Inflammatory macrophage treated with lipopolysaccharide for 1 hour (primary cell): ENCODE results near the gene SPDYE1.
"Not testable (repeated sequence)": the region's sequence is repeated elsewhere in the genome, so short reads cannot be mapped to it uniquely, and the experiment has no call there.

Experiments used
- DNase-seq, 2 donors: peaks; one replicate each; pipeline ENCODE4 v3.0.0-alpha.2; 2020 to 2022

SPDYE1 gene, protein sequence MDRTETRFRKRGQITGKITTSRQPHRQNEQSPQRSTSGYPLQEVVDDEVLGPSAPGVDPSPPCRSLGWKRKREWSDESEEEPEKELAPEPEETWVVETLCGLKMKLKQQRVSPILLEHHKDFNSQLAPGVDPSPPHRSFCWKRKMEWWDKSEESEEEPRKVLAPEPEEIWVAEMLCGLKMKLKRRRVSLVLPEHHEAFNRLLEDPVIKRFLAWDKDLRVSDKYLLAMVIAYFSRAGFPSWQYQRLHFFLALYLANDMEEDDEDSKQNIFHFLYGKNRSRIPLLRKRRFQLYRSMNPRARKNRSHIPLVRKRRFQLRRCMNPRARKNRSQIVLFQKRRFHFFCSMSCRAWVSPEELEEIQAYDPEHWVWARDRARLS

DNA sequence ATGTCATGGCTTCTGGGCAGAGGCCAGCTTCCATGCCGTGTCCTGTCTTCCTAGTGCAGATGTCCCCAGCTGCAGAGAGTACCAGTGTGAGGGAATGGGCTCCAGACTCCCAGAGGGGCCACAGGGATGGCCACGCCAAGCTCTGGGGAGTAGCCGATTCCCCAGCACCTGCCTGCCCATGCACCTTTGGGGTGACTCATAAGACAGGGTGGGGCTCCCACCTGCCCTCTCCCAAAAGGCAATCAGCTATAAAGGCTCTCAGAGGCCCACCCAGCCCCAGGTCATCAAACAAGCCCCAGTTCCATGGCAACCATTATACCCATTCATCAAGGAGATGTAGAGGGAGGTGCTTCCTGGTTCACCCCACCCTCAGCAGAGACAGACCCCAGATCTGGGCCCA lies at the start of gene SPDYE1:
Gene SPDYE1, plus strand, starts transcription at position 366 of the 400 bp plus-strand sequence. CDS start 2,053 bp downstream, outside the sequence.
- not testable (repeated sequence) for DNase-seq

DNA sequence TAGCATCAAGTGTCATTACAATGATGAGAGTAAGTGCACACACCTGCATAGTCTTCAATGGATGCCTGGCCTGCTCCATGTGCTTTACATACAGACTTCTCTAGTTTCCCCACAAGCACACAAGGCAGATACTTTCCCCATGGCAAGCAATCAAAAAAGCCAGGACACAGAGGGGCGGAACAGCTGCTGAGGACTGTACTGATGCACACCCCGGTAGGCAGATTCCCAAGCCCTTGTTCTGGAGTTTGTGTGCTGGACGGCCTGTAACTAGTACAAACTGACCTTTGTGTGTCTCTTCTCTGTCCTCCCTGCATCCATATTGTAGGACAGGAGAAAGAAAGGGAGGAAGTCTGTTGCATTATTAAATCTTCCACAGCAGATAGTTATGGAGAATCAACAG lies 45.7 kb upstream of the SPDYE1 start:
- DNase-seq: no peak

DNA sequence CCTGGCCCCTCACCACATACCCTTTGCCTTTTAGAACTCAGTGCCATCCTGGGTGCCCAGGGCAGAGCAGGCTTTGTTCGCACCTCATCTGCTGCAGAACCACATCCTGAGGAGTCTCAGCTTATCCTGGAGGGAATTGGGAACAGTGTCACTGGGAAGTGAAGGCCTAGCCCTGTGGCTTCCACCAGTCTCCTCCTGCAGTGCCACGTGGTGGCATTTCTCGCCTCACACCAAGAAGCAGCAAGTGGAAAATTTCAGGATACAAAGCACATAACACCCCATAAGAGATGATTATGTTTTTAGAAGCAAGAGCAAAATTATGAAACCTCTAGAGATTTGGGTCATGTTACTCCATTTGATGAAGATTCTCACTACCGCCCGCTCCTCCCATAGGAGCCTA lies 44.6 kb upstream of the SPDYE1 start:
- DNase-seq: no peak

DNA sequence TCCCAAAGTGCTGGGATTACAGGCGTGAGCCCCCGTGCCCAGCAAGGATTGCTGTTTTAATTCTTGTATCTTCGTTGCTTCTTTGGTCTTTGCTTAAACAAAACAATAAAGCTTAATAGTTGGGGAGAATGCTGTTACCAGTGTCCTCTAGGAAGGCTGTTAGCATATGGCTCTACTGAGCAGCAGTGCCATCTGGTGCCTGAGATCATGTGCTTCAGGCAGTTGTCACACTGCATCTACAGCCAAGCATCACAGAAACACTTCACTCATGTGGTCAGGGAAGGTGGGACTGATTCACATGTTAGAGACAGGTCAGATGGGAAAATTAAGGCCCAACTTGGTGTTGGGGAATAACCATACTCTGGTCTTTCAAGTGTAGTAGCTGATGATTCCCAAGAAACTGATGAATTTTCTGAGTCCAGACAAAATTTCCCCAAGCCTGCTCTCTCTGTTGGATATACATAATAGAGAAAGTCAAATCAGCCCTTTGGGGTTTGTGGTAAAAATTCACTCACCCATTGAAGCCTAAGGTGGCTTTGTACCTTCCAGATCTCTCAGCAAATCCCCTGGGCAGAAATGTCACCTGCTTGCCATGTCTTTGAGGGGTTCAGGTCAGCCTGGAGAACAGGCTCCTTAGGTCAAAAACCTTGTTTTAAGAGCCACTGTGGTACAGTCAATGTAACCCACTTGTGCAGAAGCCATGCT lies 43.0 kb upstream of the SPDYE1 start:
- peak; percentile 1 to 6 for DNase-seq

DNA sequence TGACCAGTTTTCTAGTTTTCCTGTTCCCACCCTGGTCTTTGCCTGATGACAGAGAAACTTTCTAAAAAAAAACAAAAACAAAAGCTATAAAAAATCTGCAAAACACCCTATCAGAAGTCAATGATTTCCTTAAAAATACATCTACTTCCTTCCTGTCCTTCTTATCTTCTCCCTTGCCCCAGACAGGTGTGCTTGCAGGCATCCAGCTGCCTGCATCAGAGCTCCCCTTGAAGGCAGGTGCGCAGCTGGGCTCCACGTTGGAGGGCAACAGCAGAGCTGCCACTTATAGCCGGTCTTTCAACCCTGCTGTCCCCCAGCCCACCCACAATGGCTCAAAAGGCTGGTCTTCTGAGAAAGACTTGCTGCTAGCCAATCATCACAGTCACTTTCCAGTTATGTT lies 41.7 kb upstream of the SPDYE1 start:
- no peak for DNase-seq

DNA sequence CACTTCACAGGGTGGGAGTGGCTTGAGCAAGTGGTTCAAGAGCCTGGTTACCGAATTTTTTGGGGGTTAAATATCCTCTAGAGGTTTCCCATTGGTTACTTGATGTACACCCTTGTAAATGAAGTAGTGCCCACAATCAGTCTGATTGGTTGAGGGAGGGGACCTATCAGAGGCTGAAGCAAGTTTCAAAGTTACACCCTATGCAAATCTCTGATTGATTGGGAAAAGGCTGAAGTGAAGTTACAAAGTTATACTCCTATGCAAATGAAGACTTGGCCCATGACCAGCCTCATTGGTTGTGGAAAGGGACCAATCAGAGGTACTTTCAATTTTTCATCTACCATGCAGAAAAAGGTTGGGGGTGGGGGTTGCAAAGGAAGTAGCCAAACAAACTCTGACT lies 36.8 kb upstream of the SPDYE1 start:
- DNase-seq: no peak

DNA sequence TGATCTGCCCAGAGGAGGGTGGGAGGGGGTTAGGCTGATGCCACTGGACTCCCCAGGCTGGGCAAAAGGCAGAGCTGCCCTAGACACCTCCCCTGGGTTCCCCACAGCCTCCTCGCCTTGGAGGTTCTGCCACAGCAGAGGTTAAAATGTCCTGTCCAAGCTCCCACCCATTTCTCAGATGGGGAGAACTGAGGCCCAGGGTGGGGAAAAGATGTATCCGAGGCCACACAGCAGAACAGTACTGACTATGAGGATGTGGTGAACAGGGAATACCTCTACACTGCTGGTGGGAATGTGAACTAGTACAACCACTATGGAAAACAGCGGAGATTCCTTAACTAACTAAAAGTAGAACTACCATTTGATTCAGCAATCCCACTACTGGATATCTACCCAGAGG lies 31.3 kb upstream of the SPDYE1 start:
- not testable (repeated sequence) for DNase-seq

DNA sequence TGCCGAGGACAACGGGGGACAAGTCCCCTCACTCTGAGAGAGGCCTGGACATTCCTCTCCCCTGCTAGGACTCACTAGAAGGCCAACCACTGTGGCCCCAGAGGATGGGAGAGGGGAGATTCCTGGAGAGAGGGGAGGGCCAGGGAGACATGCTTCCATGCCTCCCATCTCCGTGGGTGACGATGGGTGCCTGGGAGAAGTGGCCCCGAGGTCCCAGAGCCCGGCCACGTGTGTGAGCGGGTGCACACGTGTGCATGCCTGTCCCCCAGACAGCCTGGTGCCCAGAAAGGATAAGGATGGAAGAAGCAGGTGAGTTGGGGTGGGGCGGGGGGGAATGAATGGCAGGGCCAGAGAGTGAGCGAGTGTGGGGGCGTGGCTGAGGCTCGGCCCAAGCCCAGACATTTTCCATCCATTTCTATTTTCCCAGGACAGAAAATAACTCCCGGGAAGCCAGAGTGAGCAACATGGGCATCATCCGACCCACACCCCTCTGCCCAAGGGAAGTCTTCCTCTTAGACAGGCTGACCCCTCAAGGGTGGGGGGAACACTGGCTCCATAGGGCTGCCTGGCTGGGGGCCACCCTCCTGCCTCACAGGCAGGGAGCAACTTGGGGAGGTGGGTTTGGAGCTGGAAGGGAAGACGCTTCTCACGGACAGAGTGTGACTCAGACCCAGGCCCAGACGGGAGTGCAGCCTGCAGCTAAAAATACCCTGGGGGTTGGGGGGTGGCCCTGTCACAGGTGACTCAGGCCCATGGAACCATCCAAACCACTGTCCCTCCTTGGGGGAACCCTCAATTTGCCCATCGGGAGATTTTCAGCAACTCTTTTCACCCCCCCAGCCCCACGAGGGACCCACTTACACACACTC lies 29.3 kb upstream of the SPDYE1 start:
- DNase-seq: not testable (repeated sequence)

DNA sequence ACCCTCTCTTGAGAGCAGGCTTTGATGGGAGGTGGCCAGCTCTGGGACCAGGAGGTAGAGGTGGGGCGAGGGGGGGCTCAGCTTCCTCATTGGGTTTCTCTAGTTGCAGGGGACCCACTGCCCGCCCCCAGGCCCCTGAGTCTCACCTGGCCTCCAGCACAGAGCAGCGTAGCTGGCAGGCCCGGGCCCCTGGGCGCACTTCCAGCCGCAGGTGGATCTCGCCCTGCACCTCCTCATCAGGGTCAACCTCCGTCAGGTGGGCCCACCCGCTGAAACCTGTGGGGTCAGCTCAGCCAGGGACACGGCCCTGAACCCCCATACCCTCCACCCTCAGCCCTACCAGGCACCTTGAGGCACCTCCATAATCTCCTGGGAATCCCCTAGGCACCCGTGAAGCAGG lies 28.1 kb upstream of the SPDYE1 start:
- not testable (repeated sequence) for DNase-seq

DNA sequence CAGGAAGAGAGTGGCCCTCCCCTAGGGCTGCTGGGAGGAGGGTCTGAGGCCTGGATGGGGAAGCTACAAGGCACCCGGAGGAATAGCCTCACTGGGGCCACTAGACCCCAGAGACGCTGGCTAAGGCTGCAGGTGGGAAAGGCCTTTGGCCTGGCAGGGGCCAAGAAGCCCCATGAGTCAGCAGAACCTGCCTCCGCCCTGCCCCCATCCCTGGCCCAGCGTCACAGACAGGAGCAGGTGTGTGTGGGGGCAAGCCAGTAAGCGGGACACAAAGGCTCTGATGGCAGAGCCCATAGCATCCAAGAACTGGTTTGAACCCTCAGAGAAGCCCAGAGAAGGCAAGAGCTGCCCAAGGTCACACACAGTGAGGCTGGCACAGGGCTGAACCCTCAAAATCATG lies 27.0 kb upstream of the SPDYE1 start:
- DNase-seq: not testable (repeated sequence)

DNA sequence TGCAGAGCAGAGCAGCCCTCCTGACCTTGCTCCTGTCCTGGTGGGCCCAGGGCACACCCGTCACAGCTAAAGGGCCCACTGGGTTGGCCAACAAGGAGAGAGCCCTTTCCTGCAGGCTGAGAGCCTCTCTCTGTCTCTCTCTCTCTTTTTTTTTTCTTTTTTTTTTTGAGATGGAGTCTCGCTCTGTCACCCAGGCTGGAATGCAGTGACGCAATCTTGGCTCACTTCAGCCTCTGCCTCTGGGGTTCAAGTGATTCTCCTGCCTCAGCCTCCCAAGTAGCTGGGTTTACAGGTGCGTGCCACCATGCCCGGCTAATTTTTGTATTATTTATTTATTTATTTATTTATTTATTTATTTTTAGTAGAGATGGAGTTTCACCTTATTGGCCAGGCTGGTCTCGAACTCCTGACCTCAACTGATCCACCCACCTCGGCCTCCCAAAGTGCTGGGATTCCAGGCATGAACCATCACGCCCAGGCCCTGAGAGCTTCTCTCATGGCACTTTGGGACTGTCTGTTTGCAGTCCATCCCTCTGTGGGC lies 23.6 kb upstream of the SPDYE1 start:
- DNase-seq: not testable (repeated sequence)

DNA sequence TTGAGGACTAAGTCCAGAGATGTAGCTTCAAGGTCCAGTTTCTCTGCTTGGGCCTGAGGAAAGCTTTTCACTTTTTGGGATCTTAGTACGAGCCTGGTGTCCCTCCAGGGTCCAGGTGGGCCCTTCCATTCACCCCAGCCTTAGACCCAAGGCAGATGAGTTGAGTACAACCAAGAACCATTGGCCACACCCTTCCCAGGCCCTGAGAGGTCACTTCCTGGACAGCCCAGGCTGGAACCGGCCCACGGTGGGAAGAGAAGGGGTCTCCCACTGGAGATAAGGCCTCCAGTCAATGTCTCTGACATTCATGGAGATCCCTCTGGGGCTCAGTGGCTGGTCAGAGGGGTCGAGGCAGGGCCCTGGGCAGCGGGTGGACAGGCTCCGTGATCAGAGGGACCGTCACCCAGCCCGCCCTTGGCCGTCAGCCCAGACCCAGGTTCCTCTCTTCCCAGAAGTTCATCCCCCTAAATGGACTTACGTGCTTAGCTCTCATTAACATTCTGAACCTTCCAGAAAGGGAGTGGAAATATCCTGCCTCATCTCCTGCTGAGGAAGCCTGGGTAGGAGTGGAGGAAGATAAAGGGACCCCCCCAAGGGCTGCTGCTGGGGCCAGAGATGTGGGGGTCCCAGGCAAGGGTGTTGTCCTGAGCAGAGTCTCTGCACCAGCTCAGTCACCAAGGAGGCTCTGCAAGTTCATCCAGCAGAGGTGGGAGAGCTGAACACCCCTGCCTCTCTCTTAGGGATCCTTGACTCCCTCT lies 22.8 kb upstream of the SPDYE1 start:
- not testable (repeated sequence) for DNase-seq

DNA sequence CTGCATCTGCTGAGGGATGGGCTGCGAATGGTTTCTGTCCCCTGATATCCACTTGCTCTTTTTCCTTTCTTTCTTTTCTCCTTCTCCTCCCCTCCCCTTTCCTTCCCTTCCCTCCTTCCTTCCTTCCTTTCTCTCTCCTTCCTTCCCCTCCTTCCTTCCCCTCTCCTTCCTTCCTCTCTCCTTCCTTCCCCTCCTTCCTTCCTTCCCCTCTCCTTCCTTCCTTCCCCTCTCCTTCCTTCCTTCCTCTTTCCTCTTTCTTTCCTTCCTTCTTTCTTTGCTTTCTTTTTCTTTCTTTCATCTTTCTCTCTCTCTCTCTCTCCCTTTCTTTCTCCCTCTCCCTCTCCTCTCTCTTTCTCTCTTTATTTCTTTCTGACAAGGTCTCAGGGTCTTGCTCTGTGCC lies 20.2 kb upstream of the SPDYE1 start:
- no peak for DNase-seq

DNA sequence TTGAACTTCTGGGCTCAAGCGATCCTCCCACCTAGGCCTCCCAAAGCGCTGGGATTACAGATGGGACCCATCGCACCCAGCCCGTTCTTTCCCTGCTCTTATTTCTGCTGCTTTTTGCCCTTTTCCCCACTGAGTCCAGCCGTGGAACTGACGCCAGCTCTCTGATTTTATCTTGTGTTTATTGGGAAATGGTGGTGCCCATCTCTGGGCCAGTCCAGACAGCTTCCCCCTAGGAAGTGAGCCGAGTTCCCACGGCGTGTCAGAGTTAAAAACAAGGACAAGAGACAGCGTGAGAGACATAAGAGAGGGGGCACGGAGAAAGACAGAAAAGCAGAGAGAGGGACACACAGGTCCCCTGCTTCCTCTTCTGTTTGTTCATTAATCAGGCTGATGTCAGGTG lies 19.6 kb upstream of the SPDYE1 start:
- not testable (repeated sequence) for DNase-seq

DNA sequence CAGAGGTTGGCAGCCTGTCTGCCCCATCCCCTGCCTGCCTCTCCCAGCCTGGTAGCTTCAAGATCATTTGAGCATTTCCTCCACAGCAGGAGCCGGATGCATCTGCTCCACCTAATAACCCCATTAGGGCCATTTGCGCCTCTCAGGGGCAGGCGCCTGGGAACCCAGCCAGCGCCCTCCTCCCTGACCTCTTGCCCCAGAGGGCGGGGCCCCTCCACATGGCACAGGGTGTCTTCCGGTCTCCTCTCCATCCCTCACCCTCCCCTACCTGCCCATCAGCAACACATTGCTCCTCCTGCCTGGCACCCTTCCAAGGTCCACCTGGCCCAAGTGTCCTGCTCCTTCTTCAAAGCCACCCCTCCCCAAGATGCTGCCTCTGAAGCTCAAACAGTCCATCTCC lies 14.8 kb upstream of the SPDYE1 start:
- not testable (repeated sequence) for DNase-seq

DNA sequence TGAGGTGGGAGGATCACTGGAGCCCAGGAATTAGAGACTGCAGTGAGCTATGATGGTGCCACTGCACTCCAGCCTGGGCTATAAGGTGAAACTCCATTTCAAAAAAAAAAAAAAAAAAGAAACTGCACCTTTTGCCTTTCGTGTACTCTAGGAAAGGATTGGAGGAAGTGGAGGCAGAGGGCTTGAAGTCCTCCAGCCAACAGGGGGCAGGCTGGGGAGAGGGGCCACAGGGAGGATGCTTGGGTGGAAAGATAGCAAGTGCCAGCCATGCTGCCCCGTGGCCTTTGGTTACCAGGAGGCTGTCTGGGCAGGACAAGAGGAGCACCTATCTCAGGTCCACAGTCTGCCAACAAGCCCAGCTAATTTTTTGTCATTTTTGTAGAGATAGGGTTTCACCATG lies 14.0 kb upstream of the SPDYE1 start:
- not testable (repeated sequence) for DNase-seq

DNA sequence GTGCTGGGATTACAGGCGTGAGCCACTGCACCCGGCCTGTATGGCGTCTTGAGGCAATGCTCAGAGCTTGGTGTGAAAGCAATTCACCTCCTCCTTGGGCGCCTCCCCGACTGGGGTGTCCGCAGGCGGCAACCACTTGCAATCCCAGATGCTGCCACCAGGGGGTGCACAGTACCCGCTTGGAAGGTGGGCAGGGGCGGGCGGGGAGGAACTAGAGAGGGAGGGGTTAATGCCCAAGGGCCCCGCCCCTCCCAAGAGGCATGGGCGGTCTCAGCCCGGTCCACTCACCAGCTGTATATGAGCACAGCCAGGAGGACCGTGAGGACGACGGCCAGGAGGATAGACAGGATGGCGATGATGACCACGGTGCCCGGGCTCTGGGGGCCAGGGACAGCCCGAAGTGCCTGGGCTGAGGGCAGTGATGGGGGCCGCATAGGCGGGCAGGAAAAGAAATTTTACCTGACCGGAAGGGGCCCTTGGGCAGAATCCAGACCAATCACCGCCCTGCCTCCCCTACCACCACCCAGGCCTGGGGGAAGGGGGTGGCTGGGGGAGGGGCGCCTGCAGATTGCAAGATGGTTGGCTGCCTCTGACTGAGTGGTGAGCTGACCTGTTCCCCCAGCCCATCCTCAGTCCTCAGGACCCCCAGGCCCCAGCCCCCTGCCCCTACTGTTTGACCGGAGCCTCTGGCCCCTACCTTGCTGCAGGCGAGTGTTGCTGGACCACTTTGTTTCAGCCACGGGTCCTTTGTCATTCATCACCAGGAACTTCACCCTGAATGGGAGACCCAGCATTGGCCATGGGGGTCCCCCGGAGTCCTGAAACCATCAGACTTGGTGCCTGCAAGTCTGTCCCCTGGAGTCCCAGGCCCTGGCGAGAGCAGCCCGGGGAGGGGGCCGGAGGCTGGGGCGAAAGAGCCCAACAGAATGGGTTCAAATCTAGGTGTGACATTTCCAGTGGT lies 11.5 kb upstream of the SPDYE1 start:
- peak; percentile 17 to 89 for DNase-seq

DNA sequence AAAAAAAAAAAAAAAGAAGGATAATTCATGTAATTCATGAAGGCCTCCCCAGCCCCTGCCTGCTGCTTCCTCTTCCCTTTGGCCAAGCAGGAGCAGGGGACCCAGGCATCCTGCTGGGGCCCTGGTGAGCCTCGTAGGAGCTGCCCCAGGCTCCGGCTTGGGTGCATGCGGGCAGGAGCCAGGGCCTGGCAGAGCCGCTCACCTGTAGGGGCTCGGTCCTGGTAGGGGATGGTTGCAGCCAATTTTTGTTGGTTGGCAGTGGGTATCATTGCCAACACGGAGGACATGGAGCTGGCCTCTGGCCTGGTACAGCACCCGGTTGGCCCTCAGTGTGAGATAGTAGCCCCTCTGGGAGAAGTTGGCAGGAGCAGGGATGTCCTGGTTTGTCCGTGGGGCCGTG lies 10.2 kb upstream of the SPDYE1 start:
- DNase-seq: not testable (repeated sequence)

DNA sequence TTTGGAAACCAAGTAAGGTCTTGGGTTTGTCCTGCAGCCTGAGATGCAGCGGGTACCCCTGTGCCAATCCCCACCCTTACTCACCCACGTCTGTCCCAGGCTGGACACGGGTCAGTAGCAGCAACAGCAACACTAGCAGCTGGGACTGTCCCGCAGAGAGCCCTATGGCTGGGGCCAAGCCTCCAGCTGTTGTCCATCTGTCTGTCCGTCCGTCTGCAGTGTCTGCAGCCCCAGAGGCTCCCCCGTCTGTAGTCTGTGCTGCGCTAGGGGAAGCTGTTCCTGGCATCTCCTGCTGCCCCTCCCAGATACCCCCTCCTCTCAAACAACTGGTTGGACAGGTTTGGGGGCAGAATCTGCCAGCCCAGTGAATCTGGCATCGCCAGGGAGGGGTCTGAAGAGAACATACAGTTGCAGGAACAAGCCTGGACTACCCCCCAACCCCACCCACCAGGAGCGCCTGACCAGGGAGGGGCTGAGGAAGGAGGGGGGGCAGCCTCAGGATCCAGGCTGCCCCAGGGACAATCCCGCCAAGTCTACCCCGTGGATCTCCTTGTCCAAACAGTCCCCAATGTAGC lies 7.6 kb upstream of the SPDYE1 start:
- DNase-seq: not testable (repeated sequence)

DNA sequence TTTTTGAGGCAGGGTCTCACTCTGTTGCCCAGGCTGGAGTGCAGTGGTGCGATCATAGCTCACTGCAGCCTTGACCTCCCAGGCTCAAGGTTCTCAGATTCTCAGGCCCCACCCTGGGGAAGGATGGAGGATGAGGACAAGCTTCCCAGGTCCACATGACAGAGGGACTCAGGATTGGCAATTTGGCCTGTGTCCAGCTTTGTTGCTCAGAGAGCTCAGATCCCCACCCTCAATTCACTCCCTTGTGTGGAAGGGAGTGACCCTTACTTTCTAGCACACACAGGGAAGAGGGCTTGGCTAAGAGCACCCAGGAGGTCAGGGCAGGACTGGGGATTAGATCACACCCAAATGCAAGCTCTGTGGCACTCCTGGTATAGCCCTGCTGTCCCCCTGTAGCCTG lies 6.9 kb upstream of the SPDYE1 start:
- not testable (repeated sequence) for DNase-seq

DNA sequence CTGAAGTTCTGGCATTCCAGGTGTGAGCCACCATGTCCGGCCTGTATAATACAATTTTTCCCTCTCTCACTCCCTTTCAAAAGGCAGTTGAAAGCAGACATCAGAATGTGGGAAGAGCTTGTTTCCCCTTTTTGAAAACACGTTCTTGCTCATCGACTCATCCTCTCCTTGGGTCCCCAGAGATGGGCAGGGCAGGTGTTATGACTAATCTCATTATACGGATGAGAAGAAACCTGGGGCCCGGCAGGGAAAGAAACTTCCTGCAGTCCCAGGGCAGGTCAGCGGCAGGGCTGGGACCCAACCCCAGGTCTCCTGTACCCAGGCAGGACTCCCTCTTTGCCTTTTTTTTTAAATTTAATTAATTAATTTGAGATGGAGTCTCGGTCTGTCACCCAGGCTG lies 4.8 kb upstream of the SPDYE1 start:
- DNase-seq: not testable (repeated sequence)
